Stimulated activated CD8-positive, alpha-beta memory T cell treated with anti-CD3 and anti-CD28 coated beads, Interleukin-7, amount 100 ng/mL, for 48 hours (primary cell): ENCODE measurements around the gene DLL4.
"Not testable (repeated sequence)": the region's sequence is repeated elsewhere in the genome, so short reads cannot be mapped to it uniquely, and the experiment has no call there.

Experiments
- DNase-seq, 2 donors: peaks; one replicate each; pipeline ENCODE4 v3.0.0-alpha.2; 2020; ENCODE audit warnings: low read depth in 1 of 2; ENCODE audit errors: extremely low read depth in 1 of 2

DLL4 gene

DNA sequence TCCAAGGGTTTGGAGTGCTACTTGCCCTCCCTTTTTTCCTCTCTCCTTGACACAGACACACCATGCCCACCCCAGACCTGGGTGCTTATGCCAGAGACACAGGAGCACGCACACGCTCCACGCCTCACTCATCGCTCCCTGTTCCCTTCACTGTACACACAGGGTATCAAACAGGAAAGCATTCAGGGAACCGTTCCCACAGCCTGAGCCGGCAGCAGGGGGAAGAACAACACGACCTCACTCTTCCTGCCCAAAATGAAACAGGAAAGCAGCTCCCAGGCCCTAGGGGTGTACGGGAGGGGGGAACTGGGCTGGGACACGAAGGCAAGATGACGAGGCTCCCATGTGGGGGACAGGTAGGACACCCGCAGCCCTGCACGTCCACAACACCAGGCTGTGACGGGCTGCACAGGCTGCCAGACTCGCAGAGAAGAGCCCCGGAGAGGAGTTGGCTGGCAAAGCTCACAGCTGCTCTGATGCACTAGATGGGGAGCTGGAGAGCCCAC, 11.2 kb downstream of the DLL4 start:
- no peak for DNase-seq

DNA sequence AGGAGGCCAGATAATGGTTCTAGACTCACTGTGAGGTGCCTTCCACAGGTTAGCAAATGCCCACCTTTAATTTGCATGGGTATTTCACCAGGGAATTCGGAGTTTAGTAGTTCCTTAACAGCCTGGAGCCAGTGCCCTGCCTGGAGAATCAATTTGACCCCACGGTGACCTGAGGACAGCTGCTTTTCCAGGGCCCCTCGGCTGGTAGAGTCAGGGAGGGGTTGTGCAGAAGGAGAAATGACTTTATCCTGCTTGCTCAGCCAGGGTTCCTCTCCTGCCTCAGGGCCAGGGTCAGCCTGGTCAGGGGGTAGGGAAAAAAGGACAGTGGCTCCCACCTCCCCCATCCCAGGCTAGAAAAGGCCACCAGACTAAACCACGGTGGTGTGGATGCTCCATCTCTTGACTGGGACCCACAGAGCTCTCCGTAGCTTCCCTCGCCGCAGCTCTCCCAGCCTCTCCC, 12.0 kb downstream of the DLL4 start:
- DNase-seq: no peak

DNA sequence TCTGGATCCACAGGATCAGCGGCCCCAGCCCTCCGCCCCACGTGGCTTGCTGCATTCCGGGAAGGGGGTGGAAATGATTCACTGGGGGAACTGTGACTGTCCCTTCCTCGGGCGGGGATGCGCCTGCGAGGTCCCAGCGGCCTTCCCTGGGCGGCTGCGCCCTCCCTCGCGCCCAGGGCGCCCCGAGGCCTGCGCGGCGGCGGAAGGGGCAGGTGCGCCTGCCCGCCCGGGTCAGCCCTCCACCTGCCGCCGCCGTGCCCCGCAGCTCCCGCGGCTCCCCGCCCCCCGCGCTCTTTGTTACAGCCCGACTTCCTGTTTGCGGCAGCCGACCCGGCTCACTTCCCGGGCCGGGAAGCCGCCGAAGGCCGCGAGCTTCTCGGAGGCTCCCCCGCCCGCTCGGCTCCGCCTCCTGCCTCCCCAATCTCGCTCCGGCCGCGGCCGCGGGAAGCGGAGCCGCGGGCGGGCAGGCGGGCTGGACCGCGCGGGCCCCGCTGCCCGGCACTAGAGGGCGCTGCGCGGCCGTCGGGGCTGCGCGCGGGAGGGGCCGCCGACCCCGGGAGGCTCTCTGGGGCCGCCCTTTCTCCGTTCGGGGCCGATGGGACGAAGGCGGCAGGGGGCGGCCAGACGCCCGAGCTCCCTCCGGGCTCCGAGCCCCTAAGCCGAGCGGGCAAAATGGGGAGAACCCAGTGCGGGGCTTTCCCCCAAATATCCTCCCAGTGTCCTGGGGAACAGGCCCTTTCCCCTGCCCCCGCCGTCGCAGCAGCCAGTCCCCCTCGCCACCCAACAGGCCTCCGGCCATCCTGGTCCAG, 12.6 kb downstream of the DLL4 start:
- DNase-seq: peak; percentile 30 to 50

DNA sequence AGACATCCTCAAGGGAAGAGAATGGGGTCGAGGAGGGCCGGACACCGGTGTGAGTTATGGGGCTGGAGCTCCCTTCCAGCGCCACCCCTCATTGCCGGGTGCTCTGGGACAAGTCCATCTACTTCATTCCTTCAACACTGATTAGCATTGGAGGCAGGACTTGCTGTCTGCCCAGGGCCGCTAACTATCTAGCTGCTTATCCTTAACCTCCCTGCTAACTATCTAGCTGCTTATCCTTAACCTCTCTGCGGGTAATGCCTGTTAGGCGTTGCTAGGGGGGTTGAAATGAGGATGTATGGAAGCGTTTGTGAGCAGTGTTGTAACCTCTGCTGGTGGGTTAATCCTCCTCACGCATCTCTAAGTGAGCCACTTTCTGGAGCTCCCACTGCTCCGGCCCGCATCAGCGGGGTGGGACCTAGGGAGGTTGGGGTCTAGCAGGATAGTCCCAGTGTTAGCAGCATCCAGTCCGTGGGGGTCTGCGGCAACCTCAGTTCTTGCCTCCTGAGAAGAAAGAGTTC, 13.3 kb downstream of the DLL4 start:
- DNase-seq: no peak

DNA sequence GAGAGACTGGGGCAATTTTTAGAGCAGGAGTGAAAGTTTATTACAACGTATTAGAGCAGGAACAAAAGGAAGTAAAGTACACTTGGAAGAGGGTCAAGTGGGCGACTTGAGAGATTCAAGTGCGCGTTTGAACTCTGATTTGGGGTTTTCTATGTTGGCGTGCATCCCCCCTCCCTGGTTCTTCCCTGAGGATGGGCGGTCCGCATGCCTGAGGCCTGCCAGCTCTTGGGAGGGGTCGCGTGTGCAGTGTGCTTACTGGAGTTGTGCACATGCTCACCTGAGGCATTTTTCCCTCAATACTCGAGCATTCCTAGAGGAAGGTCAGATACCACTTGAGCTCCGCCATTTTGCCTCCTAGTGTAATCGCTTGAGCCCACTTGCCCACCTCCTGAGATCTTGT, 13.7 kb downstream of the DLL4 start:
- no peak for DNase-seq

DNA sequence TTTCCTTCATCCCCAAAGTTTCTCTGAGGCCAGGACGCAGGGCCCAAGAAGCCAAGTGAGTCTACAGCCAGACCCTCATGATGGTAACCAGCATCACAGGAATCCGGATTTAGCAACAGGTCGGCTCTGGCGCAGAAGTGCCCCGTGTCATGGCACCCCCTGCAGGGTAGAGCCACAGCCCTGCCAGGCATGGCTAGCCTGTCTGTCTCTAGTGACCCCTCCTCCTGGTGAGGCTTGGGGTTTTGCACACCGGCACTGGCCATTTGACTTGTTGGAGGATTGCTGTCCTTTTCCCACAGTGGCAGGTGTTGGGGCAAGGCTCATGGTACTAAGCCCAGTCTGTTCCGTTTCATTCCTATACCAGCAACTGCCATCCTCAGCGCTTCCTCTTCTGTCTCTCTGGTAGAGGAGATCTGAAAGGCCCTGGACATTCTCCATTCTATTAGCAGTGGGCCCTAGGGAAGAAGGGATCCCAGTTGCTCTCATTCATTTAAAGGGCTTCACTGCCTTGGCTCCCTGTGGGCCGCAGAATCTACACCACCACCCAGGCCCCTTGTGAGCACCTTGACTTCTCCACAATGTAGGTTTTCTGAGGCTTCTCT, 14.7 kb downstream of the DLL4 start:
- no peak for DNase-seq

DNA sequence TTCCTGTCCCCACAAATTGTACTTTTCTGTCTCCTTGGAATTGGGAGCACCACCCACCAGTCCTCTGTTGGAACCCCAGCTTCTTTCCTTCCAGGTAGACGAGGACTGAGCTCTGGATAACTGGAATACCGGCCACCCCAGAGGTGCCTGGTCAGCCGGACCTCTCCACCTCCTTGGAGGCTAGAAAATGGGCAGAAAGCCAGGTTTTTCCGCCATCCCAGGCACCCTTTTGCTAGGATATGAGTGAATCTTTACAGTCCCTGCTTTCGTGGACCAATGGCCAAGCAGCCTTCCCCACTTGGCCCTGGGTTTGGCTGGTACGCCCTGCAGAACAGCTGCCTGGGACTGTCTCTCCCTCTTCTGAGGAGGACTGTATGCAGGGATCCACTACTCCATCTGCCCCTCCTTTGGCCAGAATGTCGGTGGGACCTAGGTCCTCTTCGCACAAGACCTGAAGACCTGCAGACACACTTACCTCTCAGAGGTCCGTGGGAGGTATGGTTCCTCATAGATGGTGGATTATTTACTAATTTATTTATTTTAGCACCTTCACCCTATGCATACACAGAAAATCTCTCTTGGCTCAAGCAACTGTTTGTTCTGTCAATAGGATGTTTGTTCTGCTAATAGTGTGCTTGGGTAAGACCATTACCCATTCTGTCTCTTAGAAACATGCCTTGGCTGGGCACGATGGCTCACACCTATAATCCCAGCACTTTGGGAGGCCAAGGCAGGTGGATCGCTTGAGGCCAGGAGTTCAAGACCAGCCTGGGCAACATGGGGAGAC, 15.6 kb downstream of the DLL4 start:
- no peak for DNase-seq

DNA sequence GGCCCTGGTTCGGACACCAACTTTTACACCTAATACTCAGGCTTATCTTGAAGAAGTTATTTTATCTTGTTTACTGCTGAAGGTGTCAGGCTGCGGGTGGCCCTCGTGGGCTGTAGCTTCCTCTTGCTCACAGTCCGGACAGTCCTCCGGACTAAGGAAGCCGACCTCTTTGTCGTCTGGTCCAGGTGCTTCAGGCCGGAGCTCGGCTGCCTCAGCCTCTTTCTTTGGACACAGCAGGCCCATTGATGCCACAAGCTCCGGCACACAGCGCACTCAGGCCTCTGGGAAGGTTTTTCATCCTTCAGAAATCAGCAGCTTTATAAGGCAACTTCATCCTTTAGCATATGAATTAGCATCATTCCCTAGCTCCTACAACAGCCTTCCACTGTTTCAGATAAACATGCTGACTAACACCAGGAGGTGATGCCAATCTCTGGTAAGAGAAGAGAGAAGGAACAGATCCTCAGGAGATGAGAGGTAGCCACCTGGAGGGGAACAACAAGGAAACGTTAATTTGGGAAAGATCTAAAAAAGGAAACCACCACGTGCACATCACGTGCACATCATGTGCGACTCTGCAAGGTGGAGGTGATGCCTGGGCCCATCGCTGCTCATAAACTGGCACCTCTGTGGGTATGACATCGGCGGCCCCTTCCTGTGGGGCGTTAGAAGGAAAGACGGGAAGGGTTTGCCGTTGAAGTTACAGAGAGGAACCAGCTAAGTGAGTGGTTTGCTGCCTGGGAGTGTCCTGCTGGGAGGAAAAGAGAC, 19.8 kb downstream of the DLL4 start:
- no peak for DNase-seq

DNA sequence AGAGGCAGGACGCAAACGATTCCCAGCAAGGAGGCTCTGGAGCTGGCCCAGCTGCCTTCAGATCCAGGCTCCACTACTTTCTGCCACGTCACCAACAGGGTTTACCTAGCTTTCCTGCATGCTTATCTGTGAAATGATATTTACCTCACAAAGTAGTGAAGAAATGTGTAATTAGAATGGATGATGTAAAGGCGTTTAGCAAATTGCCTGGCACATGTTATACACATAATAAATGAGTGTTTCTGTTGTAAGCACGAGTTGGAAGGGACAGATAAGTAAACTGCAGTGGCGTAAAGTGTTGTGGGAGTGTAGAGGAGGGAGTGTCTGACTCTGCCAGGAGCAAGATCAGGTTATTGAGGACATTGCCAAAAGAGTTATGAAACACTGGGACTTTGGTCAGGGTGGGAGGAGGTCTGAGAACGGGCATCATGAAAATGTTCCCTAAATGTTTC, 20.6 kb downstream of the DLL4 start:
- DNase-seq: no peak

DNA sequence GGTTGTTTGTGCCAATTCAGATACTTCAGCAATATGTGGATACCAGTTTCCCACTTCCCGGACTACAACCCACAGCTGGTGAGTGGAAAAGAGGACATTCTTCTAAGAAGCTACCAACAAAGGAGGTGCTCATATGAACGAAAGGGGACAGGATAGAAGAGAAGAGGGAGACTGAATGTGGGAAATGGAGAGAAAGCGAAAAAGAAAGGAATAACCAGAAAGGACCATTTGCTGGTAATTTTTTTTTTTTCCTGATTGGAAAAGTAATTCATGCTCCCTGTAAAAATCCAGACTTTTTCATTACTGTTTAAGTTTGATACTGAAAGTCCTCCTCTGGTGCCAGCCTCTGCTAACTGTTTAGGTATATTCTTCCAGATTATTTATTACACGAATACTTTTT, 22.6 kb downstream of the DLL4 start:
- DNase-seq: no peak

DNA sequence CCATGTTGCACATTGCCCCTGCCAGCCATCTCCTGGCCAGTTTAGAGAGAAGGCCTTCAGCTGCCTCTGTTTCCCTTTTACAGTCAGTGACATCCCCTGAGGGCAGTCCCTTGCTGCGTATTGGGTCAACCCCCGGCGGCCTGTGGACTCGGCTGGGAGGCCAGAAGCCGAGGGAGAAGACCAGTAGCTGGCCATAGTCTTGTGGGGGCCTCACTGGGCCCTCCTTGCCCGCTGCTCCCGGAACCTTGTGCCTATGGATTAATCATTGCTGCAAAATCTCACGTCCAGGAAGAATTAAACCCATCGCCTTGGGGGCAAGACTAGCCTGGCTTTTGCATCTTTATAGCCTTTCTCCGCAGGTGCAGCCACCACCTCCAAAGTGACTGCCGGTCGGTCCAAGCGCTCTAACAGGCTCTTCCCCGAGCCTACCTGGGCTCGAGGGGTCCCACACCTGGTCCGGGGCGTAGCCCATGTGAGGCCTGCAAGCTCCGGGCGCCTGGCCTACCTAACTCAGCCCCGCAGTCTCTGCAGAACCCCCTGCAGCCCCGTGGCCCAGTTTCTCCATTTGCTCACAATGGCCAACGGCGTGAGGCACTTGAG, 23.3 kb downstream of the DLL4 start:
- no peak for DNase-seq

DNA sequence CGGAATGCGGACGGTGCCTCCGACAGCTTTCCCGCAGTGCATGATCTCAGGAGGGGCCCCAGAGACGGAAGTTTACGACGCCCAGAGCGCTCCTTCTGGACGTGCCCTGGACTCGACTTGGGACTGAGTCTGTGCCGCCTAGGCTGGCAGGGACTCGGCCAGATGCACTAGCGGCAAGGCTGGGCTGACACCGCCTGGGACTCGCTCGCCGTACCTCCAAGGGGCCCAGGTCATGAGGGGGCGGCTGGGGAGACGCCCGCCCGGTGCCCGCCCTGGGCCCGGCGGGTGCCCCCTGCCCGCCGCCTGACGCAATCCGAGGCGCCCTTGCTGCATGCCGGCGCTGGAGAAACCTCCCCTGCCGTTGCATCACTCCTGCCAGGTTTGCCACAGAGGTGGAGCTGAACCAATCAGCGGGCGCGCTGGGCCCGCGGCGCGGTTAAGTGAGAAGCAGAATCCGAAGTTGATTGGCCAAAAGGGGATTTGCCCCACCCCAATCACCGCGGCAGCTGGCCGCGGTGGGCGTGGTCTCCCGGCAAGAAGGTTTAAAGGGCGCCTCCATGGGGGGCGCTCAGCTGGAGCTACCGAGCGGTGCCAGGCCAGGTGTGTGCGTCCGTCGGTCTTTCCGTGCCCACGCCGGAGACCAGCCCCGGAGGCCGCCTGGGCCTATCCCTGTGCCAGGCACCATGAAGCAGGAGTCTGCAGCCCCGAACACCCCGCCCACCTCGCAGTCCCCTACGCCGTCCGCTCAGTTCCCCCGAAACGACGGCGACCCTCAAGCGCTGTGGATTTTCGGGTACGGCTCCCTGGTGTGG, 24.0 kb downstream of the DLL4 start, which contains the start of gene CHAC1:
CHAC1 (plus strand) TSS at position 571 of the 812 bp plus-strand sequence; CDS start at position 684, 113 bp downstream.
- DNase-seq: peak; percentile 90 to 97

DNA sequence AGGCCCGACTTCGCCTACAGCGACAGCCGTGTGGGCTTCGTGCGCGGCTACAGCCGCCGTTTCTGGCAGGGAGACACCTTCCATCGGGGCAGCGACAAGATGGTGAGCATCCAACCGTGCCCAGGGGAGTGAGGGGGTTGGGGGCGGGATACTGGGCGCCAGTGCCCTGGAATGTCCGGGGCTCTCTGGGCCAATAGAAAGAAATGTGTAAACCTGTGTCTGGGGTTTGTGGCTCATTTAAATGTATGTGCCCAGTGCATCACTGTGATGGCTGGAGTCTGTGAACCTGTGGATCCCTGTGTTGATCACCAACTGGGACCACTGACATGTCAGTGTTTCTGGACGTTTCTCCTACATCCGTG, 24.6 kb downstream of the DLL4 start:
- DNase-seq: no peak

DNA sequence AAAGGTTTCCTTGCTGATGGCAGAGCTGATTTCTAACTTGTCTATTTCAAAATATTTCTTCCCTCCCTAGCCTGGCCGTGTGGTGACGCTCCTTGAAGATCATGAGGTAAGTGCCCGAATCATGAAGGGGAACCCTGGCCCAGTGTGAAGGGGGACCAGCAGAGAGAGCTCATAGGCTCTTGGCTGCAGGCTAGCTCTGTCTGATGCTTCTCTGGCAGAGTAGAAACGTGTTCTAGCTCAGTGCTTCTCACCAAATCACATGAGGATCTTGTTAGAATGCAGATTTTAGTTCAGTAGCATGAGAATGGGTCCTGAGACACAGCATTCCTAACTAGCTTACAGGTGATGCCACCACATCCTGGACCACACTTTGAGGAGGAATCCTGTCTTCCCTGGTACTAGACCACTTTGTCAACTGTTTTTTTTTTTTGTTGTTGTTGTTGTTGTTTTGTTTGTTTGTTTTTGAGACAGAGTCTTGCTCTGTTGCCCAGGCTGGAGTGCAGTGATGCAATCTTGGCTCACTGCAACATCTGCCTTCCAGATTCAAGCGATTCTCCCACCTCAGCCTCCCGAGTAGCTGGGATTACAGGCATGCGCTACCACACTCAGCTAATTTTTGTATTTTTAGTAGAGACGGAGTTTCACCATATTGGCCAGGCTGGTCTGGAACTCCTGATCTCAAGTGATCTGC, 25.2 kb downstream of the DLL4 start:
- DNase-seq: not testable (repeated sequence)

DNA sequence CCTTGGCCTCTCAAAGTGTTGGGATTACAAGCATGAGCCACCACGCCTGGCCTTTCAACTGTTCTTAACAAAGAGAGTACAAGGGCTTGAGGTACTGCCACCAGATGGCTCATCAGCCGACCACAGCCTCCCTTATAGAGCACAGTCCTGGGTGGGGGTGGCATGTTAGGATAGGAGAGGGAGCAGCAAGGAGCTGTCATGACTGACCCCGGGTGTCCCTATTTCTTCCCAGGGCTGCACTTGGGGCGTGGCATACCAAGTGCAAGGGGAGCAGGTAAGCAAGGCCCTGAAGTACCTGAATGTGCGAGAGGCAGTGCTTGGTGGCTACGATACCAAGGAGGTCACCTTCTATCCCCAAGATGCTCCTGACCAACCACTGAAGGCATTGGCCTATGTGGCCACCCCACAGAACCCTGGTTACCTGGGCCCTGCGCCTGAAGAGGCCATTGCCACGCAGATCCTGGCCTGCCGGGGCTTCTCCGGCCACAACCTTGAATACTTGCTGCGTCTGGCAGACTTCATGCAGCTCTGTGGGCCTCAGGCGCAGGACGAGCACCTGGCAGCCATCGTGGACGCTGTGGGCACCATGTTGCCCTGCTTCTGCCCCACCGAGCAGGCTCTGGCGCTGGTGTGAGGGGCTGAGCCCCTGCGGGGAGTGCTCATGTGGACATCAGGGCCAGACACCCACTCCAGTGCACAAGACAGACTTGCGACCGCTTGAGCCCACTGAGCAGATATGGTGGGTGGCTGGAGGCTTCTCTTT, 26.2 kb downstream of the DLL4 start:
- no peak for DNase-seq

DNA sequence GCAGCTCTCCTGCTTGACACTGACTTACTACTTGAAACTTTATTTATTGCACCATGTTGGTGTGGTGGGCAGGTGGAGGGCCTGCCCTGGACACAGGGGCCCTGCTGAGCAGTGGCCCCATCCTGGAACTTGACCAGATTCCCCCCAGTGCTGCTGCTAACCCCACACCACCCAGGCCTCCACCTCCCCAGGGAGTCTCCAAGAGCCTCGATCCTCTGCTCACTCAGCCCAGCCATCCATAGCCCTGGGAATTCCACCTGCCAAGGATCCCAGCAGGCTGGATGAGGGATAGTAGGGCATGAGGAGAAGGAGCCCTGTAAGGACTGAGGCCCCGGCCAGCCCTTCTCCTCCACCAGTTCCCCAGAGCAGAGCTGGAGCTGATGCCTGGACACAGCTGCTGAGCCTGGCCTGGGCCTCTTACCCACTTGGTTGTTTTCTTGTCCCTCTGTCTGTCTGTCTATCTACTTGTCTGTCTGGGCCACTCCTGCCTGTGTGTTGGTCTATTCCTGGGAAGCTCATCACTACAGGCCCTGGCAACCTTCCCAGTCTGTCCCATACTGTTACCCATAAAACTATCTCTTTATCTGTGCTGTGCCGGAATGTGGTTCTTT, 26.9 kb downstream of the DLL4 start:
- no peak for DNase-seq

DNA sequence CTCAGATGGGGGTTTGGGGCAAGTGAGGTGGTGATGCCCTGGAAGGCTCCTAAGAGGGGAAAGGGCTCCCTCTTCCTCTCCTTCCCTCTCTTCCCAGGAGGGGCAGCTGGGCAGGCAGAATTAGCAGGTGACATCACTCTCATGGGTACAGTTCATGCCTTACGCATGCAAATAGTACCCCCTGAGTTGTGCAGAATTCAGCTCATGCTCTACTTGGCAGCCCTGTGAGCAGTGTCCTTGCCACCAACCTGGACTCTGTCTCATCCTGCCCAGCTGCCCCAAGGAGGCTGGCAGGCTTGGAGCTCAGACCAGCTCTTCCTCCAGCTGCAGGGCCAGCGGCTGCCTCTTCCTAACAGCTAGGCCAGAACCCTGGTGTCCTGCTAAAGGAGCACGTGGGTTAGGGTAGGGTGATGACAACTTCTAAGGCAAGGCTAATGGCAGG, 27.4 kb downstream of the DLL4 start:
- no peak for DNase-seq
